Spleen (tissue), 7 donors: ENCODE data around the gene ITPR1.

ENCODE experiments used
- CTCF ChIP-seq, 11 experiments: fragments of 200-600 bp in 7 of 11; fragments of 450-650 bp in 4 of 11; sonication (generic) in 4 of 11; IDR thresholded peaks in 8 of 11; conservative IDR thresholded peaks in 3 of 11; 1 replicate in 7 of 11; 2 replicates in 4 of 11; pipeline versions ENCODE4 v1.4.0 to v1.8.0; 2016 to 2021; ENCODE audit warnings: antibody characterized with exemption in 11 of 11, inconsistent platforms in 4 of 11, mild to moderate bottlenecking in 1 of 11
- POLR2AphosphoS5 ChIP-seq, 3 donors: sonication (generic); formaldehyde crosslinking; IDR thresholded peaks; one replicate each; pipeline ENCODE4 v1.5.1; 2017; ENCODE audit warnings: antibody characterized with exemption in 3 of 3
- donor health status: DM: no; HTN: no; CAD: no; lungs with moderate emphysema.
- donor health status: DM: no; HTN: no; CAD: no.
- donor health status: DM: no; HTN: no; CAD: no.

- TF ChIP-seq CTCF (IDR thresholded peaks at IDR 0.05 in 8 of 11, conservative IDR thresholded peaks at IDR 0.05 in 3 of 11) = no peak
- no peak for TF ChIP-seq POLR2AphosphoS5 (IDR thresholded peaks at IDR 0.05)
These were observed 343.4 kb downstream of the ITPR1 start for GRCh38 chr3:4836516-4836915.
